OCI-LY1 (cell line): Measurements from ENCODE around the gene BZW1.

ENCODE experiments used
- CTCF ChIP-seq: fragments of 200-600 bp; sonication (generic), shearing (Covaris generic); IDR thresholded peaks from 2 replicates; pipeline ENCODE4 v1.5.1; 2017; ENCODE audit warnings: mild to moderate bottlenecking, antibody characterized with exemption, low read length, moderate library complexity, mixed read lengths
- EZH2 ChIP-seq: fragments of 200-600 bp; sonication (generic), shearing (Covaris generic); IDR thresholded peaks from 2 replicates; pipeline ENCODE4 v1.8.0; 2017; ENCODE audit warnings: borderline replicate concordance, mixed run types, mild to moderate bottlenecking, antibody characterized with exemption, low read length, moderate library complexity, mixed read lengths

- TF ChIP-seq CTCF: no peak
- no peak for TF ChIP-seq EZH2
Observed at GRCh38 chr2:200810998-200811332, 745 bp upstream of the BZW1 start.
